Fibroblast of skin of scalp (primary cell): ENCODE data around the gene PTCD1. TPM values are rescaled to one million over a fixed set of nuclear protein-coding genes. Genes with fewer than 3 reads are reported as not detected.

Experiments
- DNase-seq: peaks from one replicate; pipeline ENCODE4 v3.0.0-alpha.2; 2013
- polyA plus RNA-seq, 2 experiments: library from polyadenylated mRNA; unstranded; fragments of 120-200 nt; gene quantifications; one replicate each; pipeline ENCODE4 v1.2.1, GENCODE V29; 2013; ENCODE audit not compliant: insufficient read length in 2 of 2

Gene PTCD1, protein sequence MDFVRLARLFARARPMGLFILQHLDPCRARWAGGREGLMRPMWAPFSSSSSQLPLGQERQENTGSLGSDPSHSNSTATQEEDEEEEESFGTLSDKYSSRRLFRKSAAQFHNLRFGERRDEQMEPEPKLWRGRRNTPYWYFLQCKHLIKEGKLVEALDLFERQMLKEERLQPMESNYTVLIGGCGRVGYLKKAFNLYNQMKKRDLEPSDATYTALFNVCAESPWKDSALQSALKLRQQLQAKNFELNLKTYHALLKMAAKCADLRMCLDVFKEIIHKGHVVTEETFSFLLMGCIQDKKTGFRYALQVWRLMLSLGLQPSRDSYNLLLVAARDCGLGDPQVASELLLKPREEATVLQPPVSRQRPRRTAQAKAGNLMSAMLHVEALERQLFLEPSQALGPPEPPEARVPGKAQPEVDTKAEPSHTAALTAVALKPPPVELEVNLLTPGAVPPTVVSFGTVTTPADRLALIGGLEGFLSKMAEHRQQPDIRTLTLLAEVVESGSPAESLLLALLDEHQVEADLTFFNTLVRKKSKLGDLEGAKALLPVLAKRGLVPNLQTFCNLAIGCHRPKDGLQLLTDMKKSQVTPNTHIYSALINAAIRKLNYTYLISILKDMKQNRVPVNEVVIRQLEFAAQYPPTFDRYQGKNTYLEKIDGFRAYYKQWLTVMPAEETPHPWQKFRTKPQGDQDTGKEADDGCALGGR
- polyA plus RNA-seq (2013, experiment 1 of 2; ENCODE audit: insufficient read length): 3.0 TPM
- polyA plus RNA-seq (2013, experiment 2 of 2; ENCODE audit: insufficient read length): 3.6 TPM

DNA sequence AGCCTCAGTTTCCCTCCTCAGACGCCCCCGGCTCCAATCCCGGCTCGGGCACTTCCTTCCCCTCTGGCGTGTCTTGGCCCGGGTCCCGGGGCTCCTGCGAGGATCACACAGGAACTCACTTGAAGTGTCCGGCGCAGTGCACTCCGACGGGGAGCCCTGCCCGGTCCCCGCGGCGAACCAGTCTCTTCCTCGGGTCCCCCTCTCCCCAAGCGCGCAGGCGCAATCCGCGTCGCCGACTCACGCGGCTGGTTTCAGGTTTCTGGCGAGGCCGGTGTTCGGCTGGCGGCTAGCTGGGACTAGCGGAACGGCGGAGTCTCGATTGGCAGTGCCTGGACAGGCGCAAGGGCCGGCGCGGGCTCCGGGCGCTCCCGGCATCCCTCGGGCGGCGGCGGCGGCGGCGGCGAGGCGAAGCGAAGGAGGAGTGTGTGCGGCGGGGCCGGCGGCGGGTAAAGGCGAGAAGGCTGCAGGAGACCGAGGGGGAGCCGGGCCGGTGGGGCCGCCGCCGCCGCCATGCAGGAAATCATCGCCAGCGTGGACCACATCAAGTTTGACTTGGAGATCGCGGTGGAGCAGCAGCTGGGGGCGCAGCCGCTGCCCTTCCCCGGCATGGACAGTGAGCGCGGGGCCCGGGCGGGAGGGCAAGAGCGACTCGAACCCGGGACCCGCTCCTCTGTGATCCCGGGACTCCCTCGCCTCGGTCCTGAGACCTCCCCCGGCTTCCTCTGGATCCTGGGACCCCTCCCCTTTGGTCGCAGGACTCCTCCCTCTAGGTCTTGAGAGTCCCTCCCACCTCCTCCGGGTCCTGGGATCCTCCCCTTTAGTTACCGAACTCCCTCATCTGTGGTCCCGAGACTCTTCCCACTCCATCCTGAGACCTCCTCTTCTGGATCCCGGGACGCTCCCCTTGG, at the start of gene PTCD1, which contains the start of gene CPSF4:
TSS of gene PTCD1 (minus strand) at position 226 of the 908 bp plus-strand sequence. CDS start 3,556 bp downstream, outside the sequence.
TSS of gene CPSF4 (plus strand) at position 371 of the 908 bp plus-strand sequence. CDS start at position 511, 140 bp downstream.
- peak; percentile 95 for DNase-seq

DNA sequence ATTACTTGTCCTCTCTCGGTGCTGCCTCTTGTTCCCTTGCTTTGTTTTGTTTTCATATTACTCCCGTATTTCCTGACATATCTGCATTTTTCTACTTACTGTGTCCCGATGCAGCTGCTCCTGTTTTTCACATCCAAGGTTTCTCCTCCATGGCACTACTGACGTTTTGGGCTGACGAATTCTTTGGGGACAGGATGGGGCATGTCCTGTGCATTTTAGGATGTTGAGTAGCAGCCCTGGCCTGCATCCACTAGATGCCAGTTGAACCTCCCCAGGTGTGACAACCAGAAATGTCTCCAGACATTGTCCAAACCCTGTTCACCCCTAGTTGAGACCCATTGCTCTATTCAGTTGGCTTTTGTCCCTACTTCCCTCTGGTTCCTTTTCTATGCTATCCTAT, 46.5 kb upstream of the PTCD1 start:
- no peak for DNase-seq

GRCh38 chr7:99478464-99479440, 40.2 kb upstream of the PTCD1 start:
- no peak for DNase-seq

DNA sequence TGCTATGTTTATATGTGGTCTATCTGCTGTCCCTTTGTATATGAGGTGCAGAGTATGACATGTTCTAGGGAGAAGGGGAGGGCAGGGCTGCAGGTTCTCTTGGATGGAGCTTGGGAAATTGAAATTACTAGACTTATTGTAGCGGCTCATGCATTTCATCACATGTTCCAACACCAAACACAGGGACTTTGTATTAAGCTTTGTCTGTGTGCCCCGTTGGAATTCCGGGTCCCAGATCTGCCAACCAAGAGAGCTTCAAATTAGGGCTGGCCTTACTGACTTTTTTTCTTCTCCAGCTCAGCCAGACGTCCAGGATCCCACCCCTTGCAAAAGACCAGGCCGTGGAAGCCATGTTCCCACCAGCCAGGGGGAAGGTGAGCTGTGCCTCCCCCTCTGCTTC, 37.5 kb upstream of the PTCD1 start:
- no peak for DNase-seq

DNA sequence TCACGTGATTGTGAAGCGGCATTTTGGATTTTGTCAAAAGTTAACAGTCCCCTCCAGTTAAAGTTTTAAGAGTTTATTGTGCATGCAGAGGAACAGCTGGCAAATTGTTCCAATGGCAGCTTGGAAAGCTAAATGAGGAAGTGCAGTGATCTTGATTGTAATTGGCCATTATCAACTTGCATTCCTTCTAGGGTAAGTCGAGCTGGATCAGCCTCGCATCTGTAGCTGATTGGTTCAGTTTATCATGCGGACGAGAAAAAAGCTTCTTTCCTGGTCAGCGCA, 34.7 kb upstream of the PTCD1 start:
- peak; percentile 59 for DNase-seq

DNA sequence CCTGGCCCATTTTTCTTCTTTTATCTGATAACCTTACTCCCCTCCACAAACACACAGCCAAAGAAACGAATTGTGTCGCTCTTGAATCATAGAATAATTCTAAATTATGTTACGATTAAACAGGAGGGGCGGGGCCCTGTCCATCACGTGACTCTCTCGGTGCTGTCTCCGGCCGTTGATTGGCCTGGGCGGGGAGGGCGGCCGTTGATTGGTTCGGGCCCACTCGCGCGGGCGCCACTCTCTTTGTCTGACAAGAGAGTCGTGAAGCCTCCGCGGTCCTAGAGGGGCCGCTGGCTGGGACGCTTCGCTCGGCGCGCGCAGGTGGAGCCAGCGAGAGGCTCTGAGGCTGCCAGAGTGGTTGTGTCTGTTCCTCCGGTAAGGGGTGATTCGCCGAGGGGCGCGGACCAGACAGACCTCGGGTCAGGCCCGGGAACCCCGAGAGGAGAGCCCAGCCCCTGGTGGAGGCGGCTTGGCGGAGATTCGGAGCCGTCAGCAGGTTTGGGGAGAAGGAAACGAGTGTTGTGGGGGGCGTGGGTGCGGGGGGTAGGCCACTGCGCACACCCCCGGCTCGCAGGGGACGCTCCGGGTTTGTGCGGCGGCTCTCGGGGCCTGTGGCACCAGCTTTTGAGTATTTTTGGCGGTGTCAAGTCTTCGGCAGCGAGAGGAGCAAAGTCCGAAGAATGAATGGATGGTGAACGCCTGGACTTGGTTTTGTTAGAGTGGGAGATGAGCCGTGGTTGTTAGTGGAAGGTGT, 34.1 kb upstream of the PTCD1 start, which contains the start of gene ZNF789:
TSS of gene ZNF789 (plus strand) at position 330 of the 754 bp plus-strand sequence. CDS start 3,567 bp downstream, outside the sequence.
- DNase-seq: peak; percentile 96

DNA sequence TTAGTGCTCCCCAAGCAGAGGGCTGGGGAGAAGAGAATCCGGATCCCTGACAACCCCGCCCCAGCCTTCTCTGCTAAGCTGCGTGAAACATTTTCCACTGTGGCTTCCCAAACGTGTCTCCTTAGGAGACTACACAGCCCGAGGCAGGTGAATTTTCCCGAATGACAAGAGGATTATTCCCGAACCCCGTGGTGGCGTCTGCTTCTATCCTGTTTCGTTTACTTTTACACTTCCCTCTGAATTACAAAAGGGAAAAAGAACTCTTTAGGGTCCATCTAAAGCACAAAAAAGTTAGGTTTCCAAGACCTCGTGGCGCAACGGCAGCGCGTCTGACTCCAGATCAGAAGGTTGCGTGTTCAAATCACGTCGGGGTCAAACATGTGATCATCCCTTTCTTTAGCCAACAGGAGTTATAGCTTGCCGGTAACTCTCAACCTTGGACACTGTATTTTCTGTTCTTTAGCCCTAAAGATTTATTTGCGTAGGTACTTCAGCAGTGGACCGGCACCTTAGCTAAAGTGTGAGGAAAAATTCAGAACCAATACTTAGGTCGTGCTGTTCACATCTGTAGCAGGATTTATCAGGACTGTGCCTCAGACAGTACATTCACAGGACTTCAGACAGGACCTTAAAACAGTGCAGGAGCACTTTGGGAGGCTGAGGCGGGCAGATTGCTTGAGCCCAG, 30.9 kb upstream of the PTCD1 start:
- no peak for DNase-seq

GRCh38 chr7:99468336-99468918, 29.8 kb upstream of the PTCD1 start:
- no peak for DNase-seq

DNA sequence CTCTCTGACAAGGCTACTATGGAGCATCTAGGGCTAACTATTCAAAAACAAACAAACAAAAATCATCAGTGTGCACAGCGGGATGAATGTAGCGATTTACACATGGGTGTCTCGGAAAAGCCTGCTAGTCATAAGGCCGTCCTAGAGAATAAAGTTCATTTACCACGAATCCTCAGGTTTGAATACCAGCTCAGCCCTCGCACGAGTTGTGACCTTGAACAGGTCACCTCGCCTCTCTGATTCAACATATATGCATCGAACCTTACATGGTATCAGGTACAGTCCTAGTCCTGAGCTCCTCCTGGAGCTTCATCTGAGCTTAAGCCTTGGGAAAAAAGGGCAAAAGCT, 26.8 kb upstream of the PTCD1 start:
- DNase-seq: no peak

DNA sequence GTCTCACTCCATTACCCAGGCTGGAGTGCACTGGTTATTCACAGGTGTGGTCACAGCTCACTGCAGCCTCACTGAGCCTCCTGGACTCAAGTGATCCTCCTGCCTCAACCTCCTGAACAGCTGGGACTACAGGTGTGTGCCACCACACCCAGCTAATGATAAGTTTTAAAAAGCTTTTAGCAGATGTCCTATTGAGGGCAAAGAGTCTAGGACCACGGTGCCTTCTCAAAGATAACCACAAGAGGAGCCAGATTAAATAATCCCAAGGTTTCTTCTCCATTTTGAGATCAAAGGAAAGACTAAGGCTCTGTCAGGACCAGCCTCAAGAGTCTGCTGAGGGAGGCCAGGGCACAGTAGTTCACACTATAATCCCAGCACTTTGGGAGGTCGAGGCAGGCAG, 22.6 kb upstream of the PTCD1 start:
- no peak for DNase-seq

- DNase-seq: no peak
These were observed 22.1 kb upstream of the PTCD1 start for GRCh38 chr7:99460651-99461050.

- DNase-seq: peak; percentile 17
These were observed 20.5 kb upstream of the PTCD1 start for GRCh38 chr7:99459087-99459486.

GRCh38 chr7:99457650-99458493, 19.3 kb upstream of the PTCD1 start:
- DNase-seq: no peak

GRCh38 chr7:99457050-99457649, 18.6 kb upstream of the PTCD1 start:
- DNase-seq: no peak

DNA sequence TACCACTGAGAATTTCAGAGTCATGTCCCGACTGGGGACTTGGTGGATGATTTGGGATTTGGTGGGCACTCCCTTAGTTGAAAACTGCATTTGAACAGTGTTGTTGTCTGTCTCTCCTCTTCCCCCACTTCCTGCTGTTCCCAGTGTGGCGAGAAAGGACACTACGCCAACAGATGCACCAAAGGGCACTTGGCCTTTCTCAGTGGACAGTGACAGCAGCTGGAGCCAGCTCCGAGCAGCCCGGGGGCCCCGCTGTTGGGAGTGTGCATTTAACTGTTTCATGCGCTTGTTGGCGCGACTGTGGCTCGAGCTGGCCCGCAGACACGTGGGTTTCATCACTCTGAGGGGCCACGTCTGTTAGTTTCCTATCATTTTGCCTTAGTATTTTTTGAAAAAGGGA, 17.7 kb upstream of the PTCD1 start:
- DNase-seq: no peak

- no peak for DNase-seq
These were observed 17.3 kb upstream of the PTCD1 start for GRCh38 chr7:99455874-99456273.

DNA sequence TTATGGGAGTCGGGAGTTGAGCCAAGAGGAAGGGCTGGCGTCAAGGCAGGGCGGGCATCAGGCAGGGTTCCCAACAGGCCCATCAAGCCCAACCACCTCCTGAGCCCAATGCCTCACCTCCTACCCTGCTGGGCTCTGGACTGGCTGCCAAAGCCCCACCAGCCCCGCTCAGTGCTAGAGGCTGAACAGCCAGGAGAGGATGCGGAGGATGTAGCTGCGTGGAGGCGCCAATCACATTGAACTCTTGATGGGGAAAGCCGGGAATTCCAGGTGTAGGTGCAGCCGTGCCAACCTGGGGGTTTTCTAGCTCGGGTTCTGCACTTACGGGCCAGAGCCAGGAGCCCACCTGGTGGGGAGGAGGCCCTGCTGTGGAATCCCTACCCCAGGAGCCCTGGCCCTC, 14.5 kb upstream of the PTCD1 start:
- no peak for DNase-seq

GRCh38 chr7:99452541-99452940, 13.9 kb upstream of the PTCD1 start:
- no peak for DNase-seq
